KMS-11 (cell line): Measurements from ENCODE around the gene FBLL1.
"Not testable (repeated sequence)": the region's sequence is repeated elsewhere in the genome, so short reads cannot be mapped to it uniquely, and the experiment has no call there.

Source experiments
- H2AFZ ChIP-seq: fragments of 200-600 bp; sonication (generic); 2 replicates; pipeline ENCODE4 v1.6.1; 2016; ENCODE audit warnings: antibody characterized with exemption, mixed run types, low read depth
- H3K27ac ChIP-seq: fragments of 200-600 bp; sonication (generic); 2 replicates; pipeline ENCODE4 v1.6.1; 2016; ENCODE audit warnings: mild to moderate bottlenecking, mixed run types
- H3K27me3 ChIP-seq: fragments of 200-600 bp; sonication (generic); 2 replicates; pipeline ENCODE4 v1.6.1; 2017; ENCODE audit warnings: mild to moderate bottlenecking, low read depth, mixed run types, moderate library complexity; ENCODE audit not compliant: insufficient read depth
- H3K36me3 ChIP-seq: fragments of 200-600 bp; sonication (generic); 2 replicates; pipeline ENCODE4 v1.6.1; 2017; ENCODE audit warnings: mild to moderate bottlenecking, mixed run types; ENCODE audit not compliant: insufficient read depth
- H3K4me1 ChIP-seq: fragments of 200-600 bp; sonication (generic); 2 replicates; pipeline ENCODE4 v1.6.1; 2016; ENCODE audit warnings: mild to moderate bottlenecking, low read depth, mixed run types; ENCODE audit not compliant: poor library complexity, severe bottlenecking
- H3K4me2 ChIP-seq: fragments of 200-600 bp; sonication (generic); 2 replicates; pipeline ENCODE4 v1.7.0; 2016; ENCODE audit warnings: mild to moderate bottlenecking, mixed run types
- H3K4me3 ChIP-seq: fragments of 200-600 bp; sonication (generic); IDR thresholded peaks from 2 replicates; pipeline ENCODE4 v1.6.1; 2017; ENCODE audit warnings: low read depth, low read length, mixed read lengths; ENCODE audit not compliant: insufficient read depth
- H3K79me2 ChIP-seq: fragments of 200-600 bp; sonication (generic); 2 replicates; pipeline ENCODE4 v1.6.1; 2016; ENCODE audit warnings: low read depth, mixed run types; ENCODE audit not compliant: insufficient read depth
- H3K9ac ChIP-seq: fragments of 200-600 bp; sonication (generic); 2 replicates; pipeline ENCODE4 v1.6.1; 2016; ENCODE audit warnings: mild to moderate bottlenecking, mixed run types
- H4K20me1 ChIP-seq: fragments of 200-600 bp; sonication (generic); 2 replicates; pipeline ENCODE4 v1.6.1; 2016; ENCODE audit warnings: mild to moderate bottlenecking, mixed run types; ENCODE audit not compliant: insufficient read depth
- TF ChIP-seq, protein P1 (sequence below): fragments of 200-600 bp; sonication (generic); conservative IDR thresholded peaks from 2 replicates; pipeline ENCODE4 v1.6.1; 2017; ENCODE audit warnings: low read depth, mild to moderate bottlenecking, antibody characterized with exemption, low read length, moderate library complexity, mixed read lengths

The FBLL1 gene

DNA sequence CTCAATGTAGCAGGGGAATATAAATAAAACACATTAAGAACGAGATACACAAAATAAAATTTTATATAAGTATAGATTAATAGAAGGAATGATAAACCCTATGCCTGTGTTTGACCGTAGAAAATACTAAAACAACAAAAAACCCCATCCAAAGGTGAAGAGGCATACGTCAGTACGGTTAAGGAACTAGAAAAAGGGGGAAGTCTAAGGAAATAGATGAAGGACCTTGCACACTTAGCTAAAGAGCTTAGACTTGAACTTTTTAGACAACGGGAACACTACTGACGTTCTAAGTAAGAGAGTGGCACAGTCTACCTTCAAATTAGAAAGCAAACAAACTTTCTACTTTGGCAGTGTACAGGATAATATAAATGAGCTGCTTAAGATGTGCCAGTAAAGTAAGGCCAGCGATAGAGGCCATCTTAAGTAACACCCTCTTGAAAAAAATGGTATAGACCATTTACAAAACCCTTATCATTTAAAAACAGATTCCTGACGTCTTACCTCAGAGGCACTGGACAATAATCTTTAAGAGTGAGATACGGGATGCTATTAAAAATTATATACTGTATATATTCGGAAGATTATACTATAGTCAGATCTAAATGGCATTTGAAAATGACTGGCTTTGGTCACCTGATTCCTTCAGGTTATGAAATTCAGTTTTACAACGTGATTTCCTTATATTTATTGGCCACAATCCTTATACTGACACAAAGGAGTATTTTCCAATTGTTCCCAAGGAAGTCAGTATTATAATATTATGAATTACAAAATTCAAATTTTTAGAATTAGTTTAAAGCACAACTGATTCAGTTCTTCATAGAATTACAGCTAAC, 41.6 kb downstream of the FBLL1 start:
- no peak overlapping the region for H3K4me2 ChIP-seq
- H3K27me3 ChIP-seq = no peaks in the 10 kb centered on the region
- peaks cover 20% of the 10 kb centered on the region for H3K79me2 ChIP-seq
- no peak overlapping the region for H3K27ac ChIP-seq
- TF ChIP-seq, protein P1, sequence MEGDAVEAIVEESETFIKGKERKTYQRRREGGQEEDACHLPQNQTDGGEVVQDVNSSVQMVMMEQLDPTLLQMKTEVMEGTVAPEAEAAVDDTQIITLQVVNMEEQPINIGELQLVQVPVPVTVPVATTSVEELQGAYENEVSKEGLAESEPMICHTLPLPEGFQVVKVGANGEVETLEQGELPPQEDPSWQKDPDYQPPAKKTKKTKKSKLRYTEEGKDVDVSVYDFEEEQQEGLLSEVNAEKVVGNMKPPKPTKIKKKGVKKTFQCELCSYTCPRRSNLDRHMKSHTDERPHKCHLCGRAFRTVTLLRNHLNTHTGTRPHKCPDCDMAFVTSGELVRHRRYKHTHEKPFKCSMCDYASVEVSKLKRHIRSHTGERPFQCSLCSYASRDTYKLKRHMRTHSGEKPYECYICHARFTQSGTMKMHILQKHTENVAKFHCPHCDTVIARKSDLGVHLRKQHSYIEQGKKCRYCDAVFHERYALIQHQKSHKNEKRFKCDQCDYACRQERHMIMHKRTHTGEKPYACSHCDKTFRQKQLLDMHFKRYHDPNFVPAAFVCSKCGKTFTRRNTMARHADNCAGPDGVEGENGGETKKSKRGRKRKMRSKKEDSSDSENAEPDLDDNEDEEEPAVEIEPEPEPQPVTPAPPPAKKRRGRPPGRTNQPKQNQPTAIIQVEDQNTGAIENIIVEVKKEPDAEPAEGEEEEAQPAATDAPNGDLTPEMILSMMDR = no peak
- no peaks in the 10 kb centered on the region for H3K36me3 ChIP-seq
- H3K4me1 ChIP-seq = no peaks in the 10 kb centered on the region
- H4K20me1 ChIP-seq = no peaks in the 10 kb centered on the region
- H3K9ac ChIP-seq = no peak overlapping the region
- H3K4me3 ChIP-seq = no peak overlapping the region
- H2AFZ ChIP-seq = no peak overlapping the region

DNA sequence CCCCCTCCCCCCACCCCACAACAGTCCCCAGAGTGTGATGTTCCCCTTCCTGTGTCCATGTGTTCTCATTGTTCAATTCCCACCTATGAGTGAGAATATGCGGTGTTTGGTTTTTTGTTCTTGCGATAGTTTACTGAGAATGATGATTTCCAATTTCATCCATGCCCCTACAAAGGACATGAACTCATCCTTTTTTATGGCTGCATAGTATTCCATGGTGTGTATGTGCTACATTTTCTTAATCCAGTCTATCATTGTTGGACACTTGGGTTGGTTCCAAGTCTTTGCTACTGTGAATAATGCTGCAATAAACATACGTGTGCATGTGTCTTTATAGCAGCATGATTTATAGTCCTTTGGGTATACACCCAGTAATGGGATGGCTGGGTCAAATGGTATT, 44.6 kb downstream of the FBLL1 start:
- H4K20me1 ChIP-seq, H3K9ac ChIP-seq, H3K4me2 ChIP-seq: not testable (repeated sequence)

DNA sequence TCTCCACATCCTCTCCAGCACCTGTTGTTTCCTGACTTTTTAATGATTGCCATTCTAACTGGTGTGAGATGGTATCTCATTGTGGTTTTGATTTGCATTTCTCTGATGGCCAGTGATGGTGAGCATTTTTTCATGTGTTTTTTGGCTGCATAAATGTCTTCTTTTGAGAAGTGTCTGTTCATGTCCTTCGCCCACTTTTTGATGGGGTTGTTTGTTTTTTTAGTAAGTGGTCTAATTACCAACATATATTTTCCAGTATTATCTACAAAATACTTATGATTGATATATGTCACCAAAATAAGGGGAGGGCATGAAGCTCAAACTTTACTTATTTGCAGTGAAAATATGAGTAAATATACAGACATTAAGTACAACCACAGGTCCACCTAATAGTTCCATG, 45.1 kb downstream of the FBLL1 start:
- not testable (repeated sequence) for H3K9ac ChIP-seq, H3K27ac ChIP-seq, H4K20me1 ChIP-seq, H3K4me2 ChIP-seq, H3K36me3 ChIP-seq, H3K27me3 ChIP-seq, H2AFZ ChIP-seq, H3K4me3 ChIP-seq
- peaks cover 50% of the 10 kb centered on the region for H3K79me2 ChIP-seq
- peaks cover 20% of the 10 kb centered on the region for H3K4me1 ChIP-seq

More for the DNA sequence above, 44.6 kb downstream of the FBLL1 start:
- H3K27me3 ChIP-seq, H3K36me3 ChIP-seq, H3K4me3 ChIP-seq, H2AFZ ChIP-seq, H3K27ac ChIP-seq: not testable (repeated sequence)
- H3K4me1 ChIP-seq = peaks cover 20% of the 10 kb centered on the region
- peaks cover 47% of the 10 kb centered on the region for H3K79me2 ChIP-seq

DNA sequence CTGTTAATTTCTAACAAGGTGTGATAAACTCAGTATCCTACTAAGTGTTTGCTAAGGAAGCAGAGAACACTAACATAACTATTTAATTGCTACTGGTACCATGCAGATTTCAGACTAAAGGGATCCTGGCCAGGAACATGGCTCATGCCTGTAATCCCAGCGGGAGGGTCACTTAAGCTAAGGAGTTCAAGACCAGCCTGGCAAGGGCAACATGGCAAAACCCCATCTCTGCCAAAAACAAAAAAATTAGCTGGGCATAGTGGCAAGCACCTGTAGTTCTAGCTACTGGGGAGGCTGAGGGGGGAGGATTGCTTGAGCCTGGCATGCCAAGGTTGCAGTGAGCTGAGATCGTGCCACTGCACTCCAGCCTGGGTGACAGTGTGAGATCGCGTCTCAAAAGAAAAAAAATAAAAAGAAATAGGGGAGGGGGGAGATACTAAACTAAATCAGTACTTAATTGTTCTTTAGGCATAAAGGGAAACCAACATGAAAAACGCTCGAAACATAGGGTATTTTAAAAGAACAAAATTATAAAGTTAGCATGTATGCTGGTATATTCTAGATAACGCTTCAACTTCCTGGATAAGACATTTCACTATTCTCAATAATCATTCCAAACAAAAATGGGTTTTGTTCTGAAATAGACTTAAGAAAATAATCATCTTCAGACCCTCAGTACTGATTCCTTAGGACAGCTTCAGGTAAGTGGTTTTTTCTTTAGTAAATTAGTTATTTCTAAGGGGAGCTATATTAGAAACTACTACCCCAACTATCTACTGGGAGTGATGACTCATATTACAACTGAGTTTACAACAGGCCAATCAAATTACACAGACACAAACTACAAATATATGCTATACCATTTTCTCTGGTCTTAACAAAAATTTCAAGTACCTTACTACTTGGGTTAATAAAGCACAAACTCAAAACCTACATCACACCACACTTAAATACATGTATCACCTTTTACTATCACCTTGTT, 46.6 kb downstream of the FBLL1 start:
- Histone ChIP-seq H3K9ac (no peak overlapping the region), H3K27me3 (no peaks in the 10 kb centered on the region), H3K4me2 (peak overlapping the region; percentile 42), H3K27ac (no peak overlapping the region), H2AFZ (no peak overlapping the region), H3K4me3 (no peak overlapping the region), H4K20me1 (no peaks in the 10 kb centered on the region), H3K4me1 (peaks cover 25% of the 10 kb centered on the region), H3K36me3 (no peaks in the 10 kb centered on the region), H3K79me2 (peaks cover 50% of the 10 kb centered on the region)
- TF ChIP-seq, protein P1 = no peak

DNA sequence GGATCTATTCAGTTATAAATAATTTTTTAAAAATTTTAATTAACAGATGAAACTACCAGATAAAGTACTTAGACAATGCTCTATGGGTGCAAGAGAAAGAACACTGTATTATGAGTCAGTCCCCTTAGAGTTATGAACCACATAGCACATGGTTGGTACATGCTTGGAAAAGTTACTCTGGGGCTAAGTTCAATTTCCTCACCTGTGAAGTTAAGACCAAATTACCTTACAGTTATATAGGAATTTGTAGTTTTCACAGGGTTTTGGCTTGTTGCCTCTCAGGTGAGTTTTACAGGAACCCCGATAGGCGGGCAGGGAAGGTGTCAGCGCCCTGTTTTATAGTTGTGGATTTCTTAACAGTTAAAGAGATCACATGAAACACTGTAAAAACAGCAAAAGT, 48.9 kb downstream of the FBLL1 start:
- TF ChIP-seq, protein P1 = no peak
- Histone ChIP-seq H3K4me3 (no peak overlapping the region), H3K79me2 (peaks cover 44% of the 10 kb centered on the region), H3K9ac (peak overlapping the region; percentile 73), H4K20me1 (no peaks in the 10 kb centered on the region), H2AFZ (no peak overlapping the region), H3K36me3 (no peaks in the 10 kb centered on the region), H3K4me2 (peak overlapping the region; percentile 66), H3K4me1 (peaks cover 25% of the 10 kb centered on the region), H3K27me3 (no peaks in the 10 kb centered on the region), H3K27ac (peak overlapping the region; percentile 69; the same call in 1 of the 2 replicates)
